GM21619 (cell line): ENCODE data around the gene PARVB.

Source experiments
- ATAC-seq: cut with Tn5 transposase; IDR thresholded peaks from one replicate; pipeline ENCODE4 v1.9.1; 2021; ENCODE audit not compliant: unreplicated experiment

Gene PARVB

DNA sequence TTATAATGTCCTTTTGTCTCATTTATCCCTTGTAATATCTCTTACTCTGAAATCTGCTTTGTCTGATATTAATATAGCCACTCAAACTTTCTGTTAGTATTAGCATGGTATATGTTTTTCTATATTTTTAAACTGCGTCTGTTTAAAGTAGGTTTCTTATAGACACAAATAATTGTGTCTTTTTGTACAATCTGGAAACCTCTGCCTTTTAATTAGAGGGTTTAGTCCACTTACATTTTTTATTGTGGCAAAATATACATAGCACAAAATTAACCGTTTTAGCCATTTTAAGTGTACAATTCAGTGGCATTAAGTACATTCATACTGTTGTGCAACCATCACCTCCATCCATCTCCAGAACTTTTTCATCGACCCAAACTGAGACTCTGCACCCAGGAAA lies 185.2 kb downstream of the PARVB start:
- no peak for ATAC-seq

- ATAC-seq: no peak
Observed at GRCh38 chr22:44210722-44211121, 186.6 kb downstream of the PARVB start.

DNA sequence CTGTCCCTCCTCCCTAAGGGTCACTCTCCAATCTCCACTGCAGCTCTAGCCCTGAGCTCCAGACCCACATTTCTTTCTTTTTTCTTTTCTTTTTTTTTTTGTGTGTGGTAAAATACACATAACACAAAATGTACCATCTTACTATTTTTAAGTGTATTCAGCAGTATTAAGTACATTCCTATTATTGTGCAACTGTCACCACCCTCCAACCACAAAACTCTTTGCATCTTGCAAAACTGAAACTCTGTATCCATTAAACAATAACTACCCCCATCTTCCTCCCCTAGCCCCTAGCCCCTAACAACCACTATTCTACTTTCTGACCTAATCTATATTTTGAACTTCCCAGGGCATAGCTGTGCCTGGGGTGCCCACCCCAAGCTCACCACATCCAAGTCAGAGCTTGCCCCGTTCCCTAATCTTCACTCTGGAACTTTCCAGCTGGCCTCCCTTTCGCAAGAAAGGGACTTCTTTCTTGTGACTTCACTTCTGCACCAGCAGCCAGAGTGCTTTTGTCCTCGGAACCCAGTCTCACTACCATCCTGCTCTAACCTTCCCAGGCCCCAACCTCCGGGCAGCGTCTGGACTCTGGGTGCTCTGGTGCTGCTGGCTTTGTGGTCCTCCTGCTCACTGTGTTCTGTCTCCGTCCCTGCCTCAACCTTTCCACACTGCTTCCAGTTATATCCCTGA lies 187.3 kb downstream of the PARVB start:
- ATAC-seq: no peak

GRCh38 chr22:44211946-44212930 lies 188.1 kb downstream of the PARVB start:
- no peak for ATAC-seq

DNA sequence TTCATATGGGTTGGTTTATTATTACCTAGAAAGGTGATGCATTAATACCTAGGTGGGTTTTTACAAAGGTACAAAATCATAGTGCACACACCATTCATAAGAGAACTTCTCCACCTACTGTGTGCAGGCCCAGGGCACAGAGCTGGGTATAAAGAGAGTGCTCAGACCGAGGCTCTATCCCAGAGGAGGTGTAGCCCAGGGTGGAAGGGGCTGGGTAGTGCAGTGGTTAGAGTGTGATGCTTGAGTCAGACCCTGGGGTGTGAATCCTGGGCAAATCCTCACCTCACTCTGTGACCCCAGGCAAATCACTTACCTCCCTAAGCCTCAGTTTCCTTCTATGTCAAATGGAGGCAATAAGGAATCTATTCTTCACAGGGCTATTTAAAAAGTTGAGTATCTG lies 188.8 kb downstream of the PARVB start:
- no peak for ATAC-seq

- ATAC-seq: no peak
Observed at GRCh38 chr22:44213489-44214043, 189.5 kb downstream of the PARVB start.

DNA sequence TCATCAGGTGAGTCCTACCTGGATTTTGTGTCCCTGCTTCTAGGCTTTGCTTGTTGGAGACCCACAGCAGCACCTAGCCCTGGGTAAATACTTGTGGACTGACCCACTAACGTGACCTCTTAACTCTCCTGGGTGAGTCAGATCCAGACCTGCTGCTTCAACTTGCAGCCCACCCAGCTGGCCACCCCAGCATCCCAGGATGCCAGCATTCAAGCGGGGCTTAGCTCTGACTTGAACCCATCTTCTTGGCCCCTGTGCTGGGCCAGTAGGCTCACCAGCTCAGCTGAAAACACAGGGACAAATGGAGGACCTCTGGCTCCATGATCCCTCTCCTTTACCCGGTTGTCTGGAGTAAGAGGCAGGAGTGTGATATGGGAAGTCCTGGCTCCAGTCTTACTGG lies 190.1 kb downstream of the PARVB start:
- ATAC-seq: no peak

GRCh38 chr22:44214764-44215163 lies 190.7 kb downstream of the PARVB start:
- no peak for ATAC-seq

DNA sequence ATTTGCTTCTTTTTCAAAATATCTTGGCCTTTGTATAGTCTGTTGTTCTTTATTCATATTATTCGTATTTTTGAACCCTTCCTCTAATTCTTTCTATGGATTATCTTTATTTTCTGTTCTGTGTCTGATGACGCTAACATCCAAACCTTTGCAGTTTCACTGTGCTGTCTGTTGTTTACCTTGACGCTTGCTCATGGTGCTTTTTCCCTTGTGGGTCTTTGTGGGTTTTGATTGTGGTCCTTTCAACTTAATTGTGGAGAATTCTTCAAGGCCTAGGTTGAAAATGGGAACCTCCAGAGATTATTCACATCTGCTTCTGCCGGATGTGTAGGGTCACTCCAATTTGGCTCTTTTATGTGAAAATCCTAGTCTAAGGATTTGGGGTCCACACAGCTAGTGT lies 191.2 kb downstream of the PARVB start:
- ATAC-seq: no peak

GRCh38 chr22:44217346-44217745 lies 193.2 kb downstream of the PARVB start:
- ATAC-seq: no peak

DNA sequence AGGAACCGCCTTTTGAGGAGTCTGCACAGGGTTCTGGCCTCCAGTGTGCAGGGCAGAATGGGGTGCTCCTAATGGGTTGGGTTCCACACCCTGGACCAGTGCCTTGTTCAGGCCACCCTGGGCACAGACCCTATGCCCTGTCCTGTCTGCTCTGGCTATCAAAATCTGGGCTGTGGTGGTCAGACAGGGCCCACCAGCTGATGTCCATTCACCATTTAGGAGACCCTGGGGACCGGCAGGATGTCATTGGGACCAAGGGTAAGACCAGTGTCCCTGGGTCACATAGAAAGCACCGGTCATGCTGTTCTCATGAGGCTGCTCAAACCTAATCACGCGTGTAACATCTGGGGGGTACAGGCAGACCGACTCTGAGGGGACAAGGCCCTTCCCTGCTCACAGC lies 194.0 kb downstream of the PARVB start:
- ATAC-seq: no peak

DNA sequence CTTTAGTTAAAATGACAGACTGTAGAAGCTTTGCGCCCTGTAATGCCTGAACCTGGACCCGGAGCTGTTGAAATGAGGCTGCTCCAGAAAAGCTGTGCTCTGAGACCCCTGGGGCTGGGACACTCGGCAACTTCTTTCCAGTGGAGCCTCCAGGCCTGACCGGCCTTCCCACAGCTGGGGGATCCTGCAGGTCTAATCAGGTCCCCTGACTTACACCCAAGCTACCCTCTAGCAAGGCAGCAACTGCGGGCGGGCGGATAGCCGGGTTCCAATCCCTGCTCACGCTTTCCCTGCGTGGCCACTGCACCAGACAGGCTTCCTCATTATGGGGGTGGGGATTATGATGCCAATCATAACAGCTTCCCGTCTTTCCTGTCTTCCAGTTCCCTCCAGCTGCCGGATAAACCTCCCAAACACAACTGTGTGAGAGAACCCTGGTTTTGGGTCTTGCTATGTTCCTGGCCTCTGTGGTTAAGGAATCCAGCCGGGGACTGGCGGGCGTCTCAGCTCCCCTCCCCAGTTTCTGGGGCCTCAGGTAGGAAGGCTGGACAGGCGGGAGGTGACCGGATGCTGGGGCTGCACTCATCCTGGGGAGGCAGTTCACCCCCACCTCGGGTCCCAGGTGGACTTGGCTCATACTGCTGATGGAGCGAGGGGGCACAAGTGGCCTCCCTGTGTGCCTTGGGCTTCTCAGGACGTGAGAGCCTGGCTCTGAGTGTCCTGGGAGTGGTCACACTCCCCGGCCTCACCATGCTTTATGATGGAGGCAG lies 195.2 kb downstream of the PARVB start:
- ATAC-seq: no peak

- no peak for ATAC-seq
Observed at GRCh38 chr22:44220727-44221680, 196.9 kb downstream of the PARVB start.

- no peak for ATAC-seq
Observed at GRCh38 chr22:44221710-44222475, 197.8 kb downstream of the PARVB start.
